VCaP (cell line): ENCODE measurements around the gene COX4I1.
"Not testable (repeated sequence)": the region's sequence is repeated elsewhere in the genome, so short reads cannot be mapped to it uniquely, and the experiment has no call there.

Experiments
- H3K27ac ChIP-seq: fragments of 450-650 bp; 2 replicates; pipeline ENCODE4 v1.5.1; 2017
- TF ChIP-seq, protein P1 (sequence below): fragments of 450-650 bp; conservative IDR thresholded peaks from 2 replicates; pipeline ENCODE4 v1.5.1; 2017; ENCODE audit warnings: mild to moderate bottlenecking, moderate library complexity

Gene COX4I1

DNA sequence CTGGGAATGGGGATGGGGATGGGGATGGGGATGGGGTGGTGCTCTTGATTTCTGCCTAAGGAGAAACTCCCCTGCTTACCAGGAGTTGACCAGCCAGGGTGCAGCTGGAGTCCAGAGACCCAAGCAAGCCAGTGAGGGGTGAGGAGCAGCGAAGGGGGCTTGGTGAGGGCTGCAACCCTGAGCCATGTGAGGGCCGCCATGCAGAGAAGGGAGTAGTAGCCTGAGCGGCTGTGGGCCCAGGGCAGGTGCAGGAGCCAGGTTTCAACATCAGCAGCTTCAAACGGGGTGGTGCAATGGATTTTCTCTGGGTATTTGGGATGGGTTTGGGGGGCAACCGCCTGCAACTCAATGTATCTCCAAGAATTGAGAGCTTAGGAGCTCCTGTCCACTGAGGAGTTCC is 35.2 kb downstream of the COX4I1 start:
- H3K27ac ChIP-seq, result no peak overlapping the region
- TF ChIP-seq, protein P1, sequence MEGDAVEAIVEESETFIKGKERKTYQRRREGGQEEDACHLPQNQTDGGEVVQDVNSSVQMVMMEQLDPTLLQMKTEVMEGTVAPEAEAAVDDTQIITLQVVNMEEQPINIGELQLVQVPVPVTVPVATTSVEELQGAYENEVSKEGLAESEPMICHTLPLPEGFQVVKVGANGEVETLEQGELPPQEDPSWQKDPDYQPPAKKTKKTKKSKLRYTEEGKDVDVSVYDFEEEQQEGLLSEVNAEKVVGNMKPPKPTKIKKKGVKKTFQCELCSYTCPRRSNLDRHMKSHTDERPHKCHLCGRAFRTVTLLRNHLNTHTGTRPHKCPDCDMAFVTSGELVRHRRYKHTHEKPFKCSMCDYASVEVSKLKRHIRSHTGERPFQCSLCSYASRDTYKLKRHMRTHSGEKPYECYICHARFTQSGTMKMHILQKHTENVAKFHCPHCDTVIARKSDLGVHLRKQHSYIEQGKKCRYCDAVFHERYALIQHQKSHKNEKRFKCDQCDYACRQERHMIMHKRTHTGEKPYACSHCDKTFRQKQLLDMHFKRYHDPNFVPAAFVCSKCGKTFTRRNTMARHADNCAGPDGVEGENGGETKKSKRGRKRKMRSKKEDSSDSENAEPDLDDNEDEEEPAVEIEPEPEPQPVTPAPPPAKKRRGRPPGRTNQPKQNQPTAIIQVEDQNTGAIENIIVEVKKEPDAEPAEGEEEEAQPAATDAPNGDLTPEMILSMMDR, result no peak

- TF ChIP-seq, protein P1, result no peak
- no peak overlapping the region for H3K27ac ChIP-seq
These were observed 35.8 kb downstream of the COX4I1 start for GRCh38 chr16:85835227-85835751.

DNA sequence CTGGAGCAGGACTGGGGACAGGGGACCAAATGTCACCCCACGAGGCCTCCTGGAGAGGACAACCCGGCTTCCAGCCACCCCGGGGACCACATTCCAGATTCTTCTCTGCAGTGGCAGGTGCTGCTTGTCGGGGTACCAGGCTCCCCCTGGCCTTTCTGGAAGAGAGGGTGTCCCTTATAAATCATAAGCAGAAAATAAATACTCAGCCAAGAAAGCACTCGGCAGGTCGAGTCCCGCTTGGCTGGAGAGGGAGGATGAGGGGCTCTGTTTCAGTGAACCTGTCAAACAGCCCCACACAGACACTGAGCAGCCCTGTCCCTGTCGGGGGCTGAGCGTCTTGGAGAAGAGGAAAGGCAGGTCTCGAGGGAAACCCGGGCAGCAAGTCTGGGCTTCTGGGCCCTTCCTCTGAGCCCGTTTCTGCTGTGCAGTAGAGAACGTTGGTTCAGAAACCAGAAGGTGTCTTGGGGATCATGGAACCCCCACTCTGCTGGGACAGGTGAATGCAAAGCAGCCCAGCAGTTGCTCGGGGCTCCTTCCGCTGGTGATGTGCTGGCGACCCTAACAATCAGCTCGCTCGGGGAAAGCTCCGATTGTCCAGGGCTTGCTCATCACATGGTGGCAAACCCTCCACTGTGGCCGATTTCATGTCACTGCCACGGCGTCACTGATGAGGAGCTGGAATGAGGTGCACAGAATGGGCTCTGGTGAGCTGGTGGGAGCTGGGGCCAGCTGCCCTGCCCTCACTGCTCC is 36.6 kb downstream of the COX4I1 start:
- H3K27ac ChIP-seq, result no peak overlapping the region
- TF ChIP-seq, protein P1, result no peak

DNA sequence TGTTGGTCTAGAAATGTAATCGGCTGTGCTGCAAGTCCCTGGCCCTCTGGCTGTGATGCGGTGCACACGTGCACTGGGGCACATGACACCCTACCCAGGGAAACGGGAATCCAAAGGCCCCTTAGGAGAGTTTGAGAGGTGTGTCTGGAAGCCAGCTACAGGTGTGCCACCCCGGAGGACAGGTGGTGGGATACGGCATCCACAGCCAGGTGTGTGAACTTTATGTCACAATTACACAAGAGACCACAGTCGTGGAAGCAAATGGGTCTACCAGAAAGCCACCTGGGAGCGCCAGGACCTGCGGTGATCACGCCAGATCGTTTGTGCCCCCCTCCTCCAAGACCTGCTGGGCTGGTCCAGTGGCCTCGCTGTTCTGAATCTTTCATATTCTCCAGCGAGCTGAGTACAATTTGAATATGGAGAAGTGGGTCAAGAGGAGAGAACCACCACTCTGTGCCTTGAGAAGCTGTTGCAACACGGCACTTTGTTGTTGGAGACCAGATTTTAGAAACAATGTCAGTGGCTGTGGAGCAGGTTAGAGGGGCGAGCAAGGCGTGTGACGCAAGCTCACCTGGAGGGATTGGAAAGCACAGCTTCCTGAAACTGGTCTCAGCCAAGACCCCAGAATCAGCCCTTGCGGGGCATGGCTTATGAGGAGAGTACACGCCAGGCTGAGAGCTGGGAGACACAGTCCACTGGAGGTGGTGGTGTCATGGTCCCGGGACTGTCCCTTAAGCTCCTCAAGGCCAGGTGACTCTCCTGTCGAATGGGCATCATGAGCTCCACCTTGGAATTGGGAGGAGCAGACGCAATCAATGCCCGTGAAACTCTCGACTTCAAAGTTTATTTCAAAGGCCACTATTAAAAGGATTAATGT is 37.4 kb downstream of the COX4I1 start:
- H3K27ac ChIP-seq, result no peak overlapping the region
- TF ChIP-seq, protein P1, result no peak

GRCh38 chr16:85837654-85838053 is 38.2 kb downstream of the COX4I1 start:
- H3K27ac ChIP-seq, result not testable (repeated sequence)

GRCh38 chr16:85838381-85838780 is 38.9 kb downstream of the COX4I1 start:
- TF ChIP-seq, protein P1, result no peak
- no peak overlapping the region for H3K27ac ChIP-seq

GRCh38 chr16:85838876-85839585 is 39.5 kb downstream of the COX4I1 start:
- TF ChIP-seq, protein P1, result no peak
- H3K27ac ChIP-seq, result no peak overlapping the region
